Stimulated activated CD4-positive, alpha-beta T cell treated with anti-CD3 and anti-CD28 coated beads, Interleukin-1b, Interleukin-23, amount 100 ng/mL, for 24 hours (primary cell): ENCODE measurements around the gene ZNF727.
"Not testable (repeated sequence)": the region's sequence is repeated elsewhere in the genome, so short reads cannot be mapped to it uniquely, and the experiment has no call there.

Experiments used
- DNase-seq, 4 experiments: peaks; one replicate each; pipeline ENCODE4 v3.0.0-alpha.2; 2020; ENCODE audit warnings: low read depth in 4 of 4, low spot score in 1 of 4

Gene ZNF727

DNA sequence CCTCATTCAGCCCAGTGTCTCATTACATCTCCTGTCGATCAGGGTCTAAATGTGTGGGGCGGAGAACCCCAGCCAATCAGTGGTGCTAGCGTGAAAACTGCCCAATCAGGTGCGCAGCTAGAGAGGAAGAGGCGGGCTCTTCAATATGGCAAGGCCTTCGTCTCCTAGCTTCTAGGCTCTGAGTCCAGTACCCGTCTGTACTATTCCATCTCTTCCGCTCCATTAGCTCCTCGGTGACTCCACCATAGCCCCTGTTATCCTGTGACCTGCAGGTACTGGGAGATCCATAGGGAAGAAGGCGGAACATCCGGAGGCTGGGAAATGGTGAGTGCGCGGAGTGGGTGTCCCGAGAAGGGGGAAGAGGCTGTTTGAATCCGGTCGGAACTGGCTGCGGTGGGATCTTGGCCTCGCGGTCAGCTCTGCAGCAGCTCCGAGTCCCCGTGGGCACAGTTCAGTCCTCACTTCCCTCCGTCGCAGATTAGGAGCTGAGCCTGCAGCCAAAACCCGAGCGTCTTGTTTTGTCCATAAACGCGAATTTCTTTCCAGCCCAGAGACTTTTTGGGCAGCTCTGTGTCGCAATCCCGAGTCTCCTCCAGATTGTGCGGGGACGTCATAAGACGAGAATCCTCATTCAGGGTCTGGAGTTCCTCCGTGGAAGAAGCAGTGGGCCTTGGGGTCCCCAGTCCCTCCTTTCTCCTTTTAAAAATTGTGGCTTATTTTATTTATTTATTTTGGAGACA lies at the start of gene ZNF727:
Gene ZNF727 (plus strand): TSS at position 134 of the 740 bp plus-strand sequence. CDS start 188 bp downstream, at position 322.
- DNase-seq: peak in 2 of 4 experiments; percentile 1 to 14

DNA sequence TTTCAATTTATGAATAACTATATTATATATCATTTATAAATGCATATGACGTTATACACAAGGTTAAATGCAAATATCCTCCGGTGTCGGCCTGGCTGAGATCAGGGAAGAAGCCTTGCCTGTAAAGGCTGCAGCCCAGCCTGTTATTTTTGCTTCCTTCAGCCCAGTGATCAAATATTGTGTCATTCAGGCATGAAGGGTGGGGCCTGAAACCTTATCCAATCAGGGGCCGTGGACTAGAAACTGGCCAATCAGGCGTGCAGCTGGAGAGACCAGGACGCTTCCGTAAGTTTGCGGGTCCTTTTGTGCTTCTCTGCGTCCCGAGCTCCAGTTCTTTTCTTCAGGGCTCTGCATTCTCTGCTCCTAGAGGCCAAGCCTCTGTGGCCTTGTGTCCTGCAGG lies 46.7 kb upstream of the ZNF727 start, which contains the start of gene ZNF722:
Gene ZNF722 (plus strand): TSS at position 301 of the 400 bp plus-strand sequence. CDS start 113 bp downstream, outside the sequence.
- no peak for DNase-seq

- not testable (repeated sequence) for DNase-seq
These were observed 29.7 kb upstream of the ZNF727 start for GRCh38 chr7:64015496-64015895.

DNA sequence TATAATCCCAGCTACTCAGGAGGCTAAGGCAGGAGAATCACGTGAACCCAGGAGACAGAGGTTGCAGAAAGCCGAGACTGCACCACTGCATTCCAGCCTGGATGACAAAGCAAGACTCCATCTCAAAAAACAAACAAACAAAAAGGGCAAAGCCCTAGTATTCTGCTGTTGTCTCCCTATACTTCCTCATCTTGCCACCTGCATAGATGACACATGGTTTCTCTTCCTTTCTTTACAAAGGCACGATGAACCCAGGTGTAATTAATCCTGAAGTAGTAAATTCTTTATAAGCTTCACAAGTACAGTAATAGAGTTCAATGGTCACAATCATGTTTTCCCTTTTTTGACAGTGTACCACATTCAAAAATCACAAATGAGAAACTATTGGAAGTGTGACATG lies 9.8 kb upstream of the ZNF727 start:
- no peak for DNase-seq

- no peak for DNase-seq
These were observed 8.1 kb upstream of the ZNF727 start for GRCh38 chr7:64037095-64037494.

GRCh38 chr7:64046041-64046389 lies 781 bp downstream of the ZNF727 start:
- no peak for DNase-seq

DNA sequence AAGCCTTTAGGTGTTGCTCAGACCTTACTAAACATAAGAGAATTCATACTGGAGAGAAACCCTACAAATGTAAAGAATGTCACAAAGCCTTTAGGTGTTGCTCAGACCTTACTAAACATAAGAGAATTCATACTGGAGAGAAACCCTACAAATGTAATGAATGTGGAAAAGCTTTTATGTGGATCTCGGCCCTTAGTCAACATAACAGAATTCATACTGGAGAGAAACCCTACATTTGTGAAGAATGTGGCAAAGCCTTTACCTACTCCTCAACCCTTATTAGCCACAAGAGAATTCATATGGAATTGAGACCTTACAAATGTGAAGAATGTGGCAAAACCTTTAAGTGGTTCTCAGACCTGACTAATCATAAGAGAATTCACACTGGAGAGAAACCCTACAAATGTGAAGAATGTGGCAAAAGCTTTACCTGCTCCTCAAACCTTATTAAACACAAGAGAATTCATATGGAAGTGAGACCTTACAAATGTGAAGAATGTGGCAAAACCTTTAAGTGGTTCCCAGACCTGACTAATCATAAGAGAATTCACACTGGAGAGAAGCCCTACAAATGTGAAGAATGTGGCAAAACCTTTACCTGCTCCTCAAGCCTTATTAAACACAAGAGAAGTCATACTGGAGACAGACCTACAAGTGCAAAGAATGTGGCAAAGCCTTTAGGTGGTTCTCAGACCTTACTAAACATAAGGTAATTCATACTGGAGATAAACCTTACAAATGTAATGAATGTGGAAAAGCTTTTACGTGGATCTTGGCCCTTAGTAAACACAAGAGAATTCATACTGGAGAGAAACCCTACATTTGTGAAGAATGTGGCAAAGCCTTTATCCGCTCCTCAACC lies 32.8 kb downstream of the ZNF727 start:
- not testable (repeated sequence) for DNase-seq

- DNase-seq: no peak
These were observed 33.4 kb downstream of the ZNF727 start for GRCh38 chr7:64078699-64078994.

GRCh38 chr7:64087501-64087900 lies 42.3 kb downstream of the ZNF727 start:
- DNase-seq: no peak

DNA sequence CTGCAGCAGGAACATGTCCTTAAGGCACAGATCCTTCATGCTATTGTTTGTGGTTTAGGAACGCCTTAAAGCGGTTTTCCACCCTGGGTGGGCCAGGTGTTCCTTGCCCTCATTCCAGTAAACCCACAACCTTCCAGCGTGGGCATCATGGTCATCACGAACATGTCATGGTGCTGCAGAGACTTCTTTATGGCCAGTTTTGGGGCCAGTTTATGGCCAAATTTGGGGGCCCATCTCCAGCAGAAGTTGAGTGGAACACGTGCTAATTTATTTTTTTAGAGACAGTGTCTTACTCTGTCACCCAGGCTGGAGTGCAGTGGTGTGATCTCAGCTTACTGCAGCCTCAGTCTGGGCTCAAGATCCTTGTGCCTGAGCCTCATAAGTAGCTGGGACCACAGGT lies 43.6 kb downstream of the ZNF727 start:
- DNase-seq: not testable (repeated sequence)
